K562 (cell line): ENCODE results near the gene MAGI1. TPM values are rescaled to one million over a fixed set of nuclear protein-coding genes. Genes with fewer than 3 reads are reported as not detected.

Experiments used
- ATAC-seq: fragments of 200-7000 bp; cut with Tn5 transposase; 3 replicates; pipeline ENCODE4 v1.9.1; 2020; ENCODE audit warnings: moderate library complexity
- BruUV-seq: library from RNA; stranded (reverse); fragments of 400-500 nt; replicated peaks from 2 replicates; lab custom pipeline; 2021; lab: Mats Ljungman, UMichigan
- CTCF ChIA-PET: fragments of 300-600 bp; formaldehyde crosslinking; extraction: SDS; loops from one replicate; lab custom pipeline; 2021; ENCODE audit warnings: low intra/inter-chr PET ratio; lab: Yijun Ruan, JAX
- POLR2A ChIA-PET: fragments of 300-600, 350-650 bp; sonication (Branson Sonifier 250); formaldehyde crosslinking; extraction: SDS; loops from one replicate; lab custom pipeline; 2021; ENCODE audit warnings: antibody characterized with exemption, inconsistent platforms; lab: Yijun Ruan, JAX
- DNase-seq, 4 experiments: peaks; one replicate each; pipeline versions ENCODE4 v3.0.0 to v3.0.0-alpha.2; 2011 to 2018; ENCODE audit warnings: low spot score in 3 of 4, mixed read lengths in 3 of 4; ENCODE audit errors: extremely low read depth in 1 of 4
- FAIRE-seq: peaks from 2 replicates; lab custom pipeline; 2011; peaks lifted over from hg19 to GRCh38; lab: Jason Lieb, UNC
- H2AFZ ChIP-seq: 2 replicates; pipeline ENCODE4 v1.6.0; 2011; ENCODE audit warnings: low read depth, low read length, control low read depth, inconsistent platforms
- H3K27ac ChIP-seq: fragments of 200-600 bp; 3 replicates; pipeline ENCODE4 v1.8.0; 2011; ENCODE audit warnings: low read depth, mild to moderate bottlenecking, control low read depth, inconsistent platforms, low read length, moderate library complexity, mixed read lengths; ENCODE audit errors: extremely low read depth
- H3K27me3 ChIP-seq, 2 experiments: fragments of 300-600 bp in 1 of 2; 2 replicates in 1 of 2; 3 replicates in 1 of 2; pipeline versions ENCODE4 v1.6.0 to v1.8.0; 2011; ENCODE audit warnings: inconsistent platforms in 2 of 2, low read length in 2 of 2, mild to moderate bottlenecking in 1 of 2, mixed read lengths in 1 of 2, moderate library complexity in 1 of 2; ENCODE audit not compliant: control insufficient read depth in 2 of 2, insufficient read depth in 2 of 2
- H3K36me3 ChIP-seq: fragments of 300-600 bp; 3 replicates; pipeline ENCODE4 v1.8.0; 2011; ENCODE audit warnings: mild to moderate bottlenecking, low read length, inconsistent platforms; ENCODE audit not compliant: control insufficient read depth, insufficient read depth
- H3K4me1 ChIP-seq, 2 experiments: fragments of 200-600 bp in 1 of 2; replicated peaks in 1 of 2; 2 replicates in 1 of 2; 3 replicates in 1 of 2; pipeline versions ENCODE4 v1.5.1 to v1.8.0; 2011; ENCODE audit warnings: inconsistent platforms in 2 of 2, low read length in 2 of 2, mild to moderate bottlenecking in 1 of 2, mixed read lengths in 1 of 2, moderate library complexity in 1 of 2; ENCODE audit not compliant: control insufficient read depth in 2 of 2, insufficient read depth in 2 of 2
- H3K4me2 ChIP-seq: 2 replicates; pipeline ENCODE4 v1.6.1; 2011; ENCODE audit warnings: low read length, control low read depth, inconsistent platforms, mixed read lengths; ENCODE audit not compliant: insufficient read depth
- H3K4me3 ChIP-seq: fragments of 200-600 bp; sonication (generic), shearing (Covaris generic); 2 replicates; pipeline ENCODE4 v1.5.1; 2016; ENCODE audit warnings: control low read depth, inconsistent platforms
- H3K79me2 ChIP-seq: fragments of 200-600 bp; 3 replicates; pipeline ENCODE4 v1.8.0; 2011; ENCODE audit warnings: low read length, inconsistent platforms; ENCODE audit not compliant: control insufficient read depth, insufficient read depth
- H3K9ac ChIP-seq, 2 experiments: 2 replicates each; pipeline versions ENCODE4 v1.6.0 to v1.6.1; 2011; ENCODE audit warnings: low read depth in 2 of 2, low read length in 2 of 2, control low read depth in 1 of 2, inconsistent platforms in 1 of 2, mild to moderate bottlenecking in 1 of 2, mixed read lengths in 1 of 2; ENCODE audit not compliant: insufficient read depth in 1 of 2
- H3K9me1 ChIP-seq: one replicate; pipeline ENCODE4 v1.6.0; 2011; ENCODE audit warnings: inconsistent platforms, mild to moderate bottlenecking, low read length, moderate library complexity; ENCODE audit not compliant: control insufficient read depth, insufficient read depth
- H3K9me3 ChIP-seq: replicated peaks from 2 replicates; pipeline ENCODE4 v1.5.1; 2011; ENCODE audit warnings: low read depth, low read length, inconsistent platforms; ENCODE audit not compliant: control insufficient read depth, insufficient read depth
- H4K20me1 ChIP-seq: replicated peaks from 2 replicates; pipeline ENCODE4 v1.6.1; 2011; ENCODE audit warnings: low read length, inconsistent platforms, mixed read lengths; ENCODE audit not compliant: control insufficient read depth, insufficient read depth
- ATF4 ChIP-seq: fragments of 450-650 bp; formaldehyde crosslinking; IDR thresholded peaks from 2 replicates; pipeline ENCODE4 v1.4.0; 2022; ENCODE audit warnings: mild to moderate bottlenecking, moderate library complexity
- NR2F6 ChIP-seq: fragments of 450-650 bp; formaldehyde crosslinking; IDR thresholded peaks from 2 replicates; pipeline ENCODE4 v1.4.0; 2020; ENCODE audit warnings: mild to moderate bottlenecking
- SMAD1 ChIP-seq: fragments of 150-350 bp; IDR thresholded peaks from 2 replicates; pipeline ENCODE4 v1.6.1; 2014; ENCODE audit warnings: low read length, low read depth; ENCODE audit not compliant: partially characterized antibody
- XRCC3 ChIP-seq: fragments of 450-650 bp; IDR thresholded peaks from 2 replicates; pipeline ENCODE4 v1.6.1; 2017; ENCODE audit warnings: mild to moderate bottlenecking, moderate library complexity
- XRCC4 ChIP-seq: IDR thresholded peaks from one replicate; pipeline ENCODE4 v1.6.1; 2011; ENCODE audit not compliant: insufficient read depth, insufficient read length; ENCODE audit errors: extremely low read depth
- ZNF444 ChIP-seq: fragments of 250-450 bp; sonication (Bioruptor Pico); IDR thresholded peaks from 2 replicates; pipeline ENCODE4 v1.4.0; 2020; ENCODE audit warnings: mild to moderate bottlenecking, moderate library complexity
- ZNF695 ChIP-seq: fragments of 450-650 bp; formaldehyde crosslinking; IDR thresholded peaks from 2 replicates; pipeline ENCODE4 v1.4.0; 2020; ENCODE audit warnings: mild to moderate bottlenecking, moderate library complexity
- WGBS: fragments of 100-300 bp; shearing (Covaris generic); methylation state at CpG from one replicate; pipeline ENCODE4 v1.1.6; 2016; ENCODE audit warnings: low coverage, mixed read lengths; ENCODE audit not compliant: insufficient coverage; ENCODE audit errors: missing lambda C conversion rate; 5-methylcytosine and 5-hydroxymethylcytosine counted together
- in situ Hi-C: fragments of 300-500 bp; cut with MboI; formaldehyde crosslinking; loops from 4 replicates; pipeline ENCODE4 v1.15.0; 2018; ENCODE audit warnings: inconsistent platforms, mixed read lengths
- intact Hi-C: fragments of 100-400 bp; cut with micrococcal nuclease; formaldehyde crosslinking; loops from 2 replicates; pipeline ENCODE4 v1.14.2; 2022
- polyA plus RNA-seq, 8 experiments: library from polyadenylated mRNA; depleted of rRNA in 4 of 8; stranded (reverse) in 5 of 8; unstranded in 3 of 8; fragments of >200 nt; fragmentation: Nextera tagmentation in 2 of 8; fragmentation: Illumina TruSeq in 1 of 8; extraction: Ambion mirVana in 2 of 8; extraction: Trizol in 1 of 8; gene quantifications; 2 replicates each; pipeline versions ENCODE4 v1.2.1 to v1.2.3, GENCODE V29; 2011 to 2014; ENCODE audit warnings: inconsistent platforms in 1 of 8, missing spikeins in 1 of 8
- total RNA-seq, 7 experiments: library from RNA; depleted of rRNA in 6 of 7; stranded (reverse); fragments of >200 nt in 6 of 7; fragmentation: Illumina TruSeq in 2 of 7; extraction: Trizol in 2 of 7; gene quantifications; 2 replicates each; pipeline versions ENCODE4 v1.2.1 to v1.2.3, GENCODE V29; 2011 to 2021; ENCODE audit warnings: low replicate concordance in 1 of 7

Gene MAGI1
- total and polyA plus RNA-seq, 9 of the 15 experiments (the other 6 are each of a cell fraction or from before 2014, with no cell fraction given): 7.8 to 59.4 (median 43.2) TPM

- H4K20me1 ChIP-seq: no peaks in the 10 kb centered on the region
- no peak overlapping the region for H3K4me3 ChIP-seq
- no peaks in the 10 kb centered on the region for H3K79me2 ChIP-seq
- no peak for FAIRE-seq
- ATAC-seq: no peak
- H3K9me1 ChIP-seq: no peaks in the 10 kb centered on the region
- TF ChIP-seq ZNF444 (CRISPR knock-in tag) (no peak), NR2F6 (CRISPR knock-in tag) (no peak), ZNF695 (CRISPR knock-in tag) (no peak), XRCC3 (no peak), SMAD1 (no peak), ATF4 (CRISPR knock-in tag) (no peak), XRCC4 (no peak)
- TF ChIP-seq, all 486 proteins: peak for 0
- no peak overlapping the region for H2AFZ ChIP-seq
- H3K36me3 ChIP-seq: no peaks in the 10 kb centered on the region
- no peak overlapping the region for H3K4me2 ChIP-seq
- ChIA-PET CTCF (no interaction called here), POLR2A (interaction anchor here (0.9 kb wide), 1 partner anchor 1225 kb away, joined by 3 read pairs; no protein-coding TSS in a partner anchor)
- in situ Hi-C loops: loop anchor here (10.0 kb wide), 1 partner anchor 414 kb away; no protein-coding TSS in a partner anchor
- intact Hi-C loops: no loop called here
- no peaks in the 10 kb centered on the region for H3K4me1 ChIP-seq
- DNase-seq: no peak
- WGBS: 1% methylated on average over 5 of the region's 5 CpGs
- H3K27me3 ChIP-seq: peaks cover 7 to 13% of the 10 kb centered on the region in 2 experiments; a peak in 2 of 5 replicates
- H3K9ac ChIP-seq: no peak overlapping the region
- no peaks in the 10 kb centered on the region for H3K9me3 ChIP-seq
- BruUV-seq: no TSS peak
- H3K27ac ChIP-seq: no peak overlapping the region
These were observed 280.3 kb downstream of the MAGI1 start for GRCh38 chr3:65758438-65758837.
